IPS DF 6.9 (cell line): ENCODE measurements around the gene CDKL5.

Experiments used
- DNase-seq: peaks from one replicate; pipeline ENCODE4 v3.0.0-alpha.2; 2013; ENCODE audit warnings: low read depth, low spot score
- H3K27ac ChIP-seq: one replicate; pipeline ENCODE4 v1.5.1; 2013; ENCODE audit warnings: low read length, control low read depth
- H3K27me3 ChIP-seq: 2 replicates; pipeline ENCODE4 v1.6.1; 2013; ENCODE audit warnings: mild to moderate bottlenecking, low read length; ENCODE audit not compliant: control insufficient read depth, insufficient read depth
- H3K36me3 ChIP-seq: 2 replicates; pipeline ENCODE4 v1.6.1; 2013; ENCODE audit warnings: low read length; ENCODE audit not compliant: control insufficient read depth, insufficient read depth
- H3K4me1 ChIP-seq: 2 replicates; pipeline ENCODE4 v1.6.1; 2013; ENCODE audit warnings: low read length; ENCODE audit not compliant: control insufficient read depth, insufficient read depth
- H3K4me3 ChIP-seq: 2 replicates; pipeline ENCODE4 v1.5.1; 2013; ENCODE audit warnings: mild to moderate bottlenecking, low read length
- H3K9me3 ChIP-seq: 2 replicates; pipeline ENCODE4 v1.6.1; 2013; ENCODE audit warnings: low read length, inconsistent platforms; ENCODE audit not compliant: control insufficient read depth, insufficient read depth
- WGBS: extraction: QIAGEN DNeasy Blood & Tissue Kit; methylation state at CpG from one replicate; pipeline ENCODE4 v1.1.7; 2013; ENCODE audit warnings: mixed read lengths, missing lambda C conversion rate; ENCODE audit not compliant: insufficient read length, insufficient coverage; 5-methylcytosine and 5-hydroxymethylcytosine counted together

Gene CDKL5

DNA sequence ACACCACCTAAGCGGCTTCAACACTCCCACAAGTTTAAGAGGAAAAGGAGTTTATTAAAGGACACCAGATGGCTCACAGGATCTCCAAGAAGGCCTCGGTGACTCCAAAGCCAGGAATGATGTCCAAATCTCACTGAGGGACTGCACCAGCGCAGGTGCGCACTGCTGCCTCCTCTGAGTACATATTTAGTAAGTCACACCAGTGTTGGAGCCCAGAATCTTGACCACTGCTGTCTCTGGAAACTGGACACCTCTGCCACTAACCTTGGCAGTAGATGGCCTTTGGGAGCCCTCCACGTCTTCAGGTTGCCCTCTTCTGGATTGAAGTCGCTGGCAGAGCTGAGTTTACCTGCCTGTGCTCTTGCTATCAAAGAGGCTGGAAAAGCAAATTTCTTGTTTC lies 256.6 kb downstream of the CDKL5 start:
- DNase-seq, result no peak
- H3K4me3 ChIP-seq, result no peak overlapping the region
- H3K36me3 ChIP-seq, result no peaks in the 10 kb centered on the region
- WGBS, result no CpG with 5 or more reads among the region's 6 CpGs
- H3K9me3 ChIP-seq, result no peaks in the 10 kb centered on the region
- H3K27ac ChIP-seq, result no peak overlapping the region
- no peaks in the 10 kb centered on the region for H3K4me1 ChIP-seq
- H3K27me3 ChIP-seq, result no peaks in the 10 kb centered on the region

DNA sequence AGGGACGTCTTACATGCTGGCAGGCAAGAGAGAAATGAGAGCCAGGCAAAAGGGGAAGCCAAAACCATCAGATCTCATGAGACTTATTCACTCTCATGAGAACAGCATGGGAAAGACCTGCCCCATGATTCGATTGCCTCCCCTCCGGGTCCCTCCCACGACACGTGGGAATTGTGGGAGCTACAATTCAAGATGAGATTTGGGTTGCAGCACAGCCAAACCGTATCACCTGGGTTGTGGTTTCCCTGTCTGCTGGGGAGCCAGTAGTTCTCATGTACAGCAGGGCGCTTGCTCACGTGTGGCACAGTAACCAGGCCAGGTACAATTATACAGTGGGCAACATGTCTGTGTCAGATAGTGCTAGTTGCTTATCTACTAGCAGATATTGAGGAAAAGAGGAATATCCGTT lies 257.6 kb downstream of the CDKL5 start:
- H3K9me3 ChIP-seq, result no peaks in the 10 kb centered on the region
- no peaks in the 10 kb centered on the region for H3K27me3 ChIP-seq
- no peaks in the 10 kb centered on the region for H3K4me1 ChIP-seq
- DNase-seq, result no peak
- H3K36me3 ChIP-seq, result no peaks in the 10 kb centered on the region
- no peak overlapping the region for H3K27ac ChIP-seq
- H3K4me3 ChIP-seq, result no peak overlapping the region
- WGBS, result no CpG with 5 or more reads among the region's 9 CpGs

DNA sequence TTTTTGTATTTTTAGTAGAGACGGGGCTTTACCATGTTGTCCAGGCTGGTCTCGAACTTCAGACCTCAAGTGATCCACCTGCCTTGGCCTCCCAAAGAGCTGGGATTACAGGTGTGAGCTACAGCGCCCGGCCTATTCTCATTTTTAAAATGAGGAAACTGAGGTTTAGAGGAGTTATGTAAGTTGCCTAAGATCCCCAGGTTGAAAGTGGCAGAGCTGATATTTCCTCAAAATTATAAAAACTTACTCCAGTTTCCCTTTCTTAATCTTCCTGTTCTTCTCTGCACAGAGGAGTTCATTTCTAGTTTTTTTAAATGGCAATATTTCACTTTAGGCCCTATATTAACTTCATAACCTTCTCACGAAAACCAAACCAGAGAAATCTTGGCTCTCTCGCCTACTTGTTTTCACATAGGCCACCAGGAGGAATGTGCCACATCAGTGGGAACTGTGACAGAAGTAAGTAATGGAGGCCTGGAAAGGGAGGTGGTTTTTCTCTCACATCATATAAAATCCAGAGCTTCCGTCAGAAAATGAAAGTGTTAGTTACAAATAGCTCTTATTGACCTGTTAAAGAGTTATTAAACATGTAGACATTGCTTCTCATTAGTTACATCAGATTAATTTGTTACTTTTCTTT lies 262.6 kb downstream of the CDKL5 start:
- no peak overlapping the region for H3K27ac ChIP-seq
- H3K36me3 ChIP-seq, result no peaks in the 10 kb centered on the region
- H3K9me3 ChIP-seq, result no peaks in the 10 kb centered on the region
- no peaks in the 10 kb centered on the region for H3K4me1 ChIP-seq
- no peak for DNase-seq
- no peak overlapping the region for H3K4me3 ChIP-seq
- no CpG with 5 or more reads among the region's 7 CpGs for WGBS
- no peaks in the 10 kb centered on the region for H3K27me3 ChIP-seq

DNA sequence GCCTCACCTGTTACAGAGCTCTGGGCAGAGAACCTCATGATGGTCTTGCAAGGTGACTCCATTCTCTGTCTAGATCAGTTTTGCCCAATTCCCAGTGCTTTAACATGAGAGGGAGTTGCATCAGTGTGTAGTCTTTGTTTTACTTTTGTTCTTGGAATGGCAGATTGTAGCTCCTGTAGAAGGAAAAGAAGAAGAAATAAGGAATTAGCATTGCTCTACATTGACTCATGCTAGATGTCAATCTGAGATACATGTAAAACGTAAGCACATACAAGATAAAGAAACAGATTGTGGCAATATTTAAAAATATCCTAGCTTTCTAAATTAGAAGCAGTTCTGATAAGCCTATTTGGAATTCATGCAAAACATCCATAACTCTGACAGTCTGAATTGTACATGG lies 266.0 kb downstream of the CDKL5 start:
- no peak overlapping the region for H3K27ac ChIP-seq
- DNase-seq, result no peak
- no peaks in the 10 kb centered on the region for H3K27me3 ChIP-seq
- no peaks in the 10 kb centered on the region for H3K9me3 ChIP-seq
- no peaks in the 10 kb centered on the region for H3K4me1 ChIP-seq
- no peaks in the 10 kb centered on the region for H3K36me3 ChIP-seq
- WGBS, result no CpG with 5 or more reads among the region's 1 CpG
- no peak overlapping the region for H3K4me3 ChIP-seq

DNA sequence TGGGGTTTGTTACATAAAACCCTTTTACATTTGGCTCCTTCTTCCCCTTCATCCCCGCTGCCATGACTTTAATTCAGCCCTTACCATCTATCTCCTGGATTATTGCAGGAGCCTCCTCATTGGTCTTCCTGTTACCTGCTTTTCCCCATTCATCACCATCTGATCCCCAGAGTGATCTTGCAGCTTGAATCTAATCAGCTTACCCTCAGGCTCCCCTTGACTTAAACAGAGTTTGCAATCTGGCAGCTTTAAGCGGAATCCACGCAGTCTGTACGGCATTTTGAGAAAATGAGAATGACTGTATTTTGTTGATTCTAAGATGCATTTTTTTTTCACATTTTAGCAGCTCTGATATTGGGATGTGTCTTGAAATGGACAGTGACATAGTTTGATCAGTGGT lies 267.1 kb downstream of the CDKL5 start:
- Histone ChIP-seq H3K9me3 (no peaks in the 10 kb centered on the region), H3K36me3 (no peaks in the 10 kb centered on the region), H3K4me1 (no peaks in the 10 kb centered on the region), H3K4me3 (no peak overlapping the region), H3K27me3 (no peaks in the 10 kb centered on the region), H3K27ac (no peak overlapping the region)
- WGBS, result no CpG with 5 or more reads among the region's 4 CpGs
- no peak for DNase-seq

- Histone ChIP-seq H3K27me3 (no peaks in the 10 kb centered on the region), H3K36me3 (no peaks in the 10 kb centered on the region), H3K4me1 (no peaks in the 10 kb centered on the region), H3K27ac (no peak overlapping the region), H3K4me3 (no peak overlapping the region), H3K9me3 (no peaks in the 10 kb centered on the region)
- no CpG with 5 or more reads among the region's 3 CpGs for WGBS
- DNase-seq, result no peak
Observed at GRCh38 chrX:18696653-18697052, 271.2 kb downstream of the CDKL5 start.

GRCh38 chrX:18698737-18699650 lies 273.6 kb downstream of the CDKL5 start:
- Histone ChIP-seq H3K9me3 (no peaks in the 10 kb centered on the region), H3K36me3 (no peaks in the 10 kb centered on the region), H3K27ac (no peak overlapping the region), H3K4me3 (no peak overlapping the region), H3K27me3 (no peaks in the 10 kb centered on the region), H3K4me1 (no peaks in the 10 kb centered on the region)
- DNase-seq, result no peak
- no CpG with 5 or more reads among the region's 12 CpGs for WGBS

- no peak overlapping the region for H3K4me3 ChIP-seq
- H3K36me3 ChIP-seq, result no peaks in the 10 kb centered on the region
- WGBS, result no CpG with 5 or more reads among the region's 5 CpGs
- H3K9me3 ChIP-seq, result no peaks in the 10 kb centered on the region
- no peak overlapping the region for H3K27ac ChIP-seq
- no peaks in the 10 kb centered on the region for H3K27me3 ChIP-seq
- DNase-seq, result no peak
- H3K4me1 ChIP-seq, result no peaks in the 10 kb centered on the region
Observed at GRCh38 chrX:18701621-18702361, 276.4 kb downstream of the CDKL5 start.

DNA sequence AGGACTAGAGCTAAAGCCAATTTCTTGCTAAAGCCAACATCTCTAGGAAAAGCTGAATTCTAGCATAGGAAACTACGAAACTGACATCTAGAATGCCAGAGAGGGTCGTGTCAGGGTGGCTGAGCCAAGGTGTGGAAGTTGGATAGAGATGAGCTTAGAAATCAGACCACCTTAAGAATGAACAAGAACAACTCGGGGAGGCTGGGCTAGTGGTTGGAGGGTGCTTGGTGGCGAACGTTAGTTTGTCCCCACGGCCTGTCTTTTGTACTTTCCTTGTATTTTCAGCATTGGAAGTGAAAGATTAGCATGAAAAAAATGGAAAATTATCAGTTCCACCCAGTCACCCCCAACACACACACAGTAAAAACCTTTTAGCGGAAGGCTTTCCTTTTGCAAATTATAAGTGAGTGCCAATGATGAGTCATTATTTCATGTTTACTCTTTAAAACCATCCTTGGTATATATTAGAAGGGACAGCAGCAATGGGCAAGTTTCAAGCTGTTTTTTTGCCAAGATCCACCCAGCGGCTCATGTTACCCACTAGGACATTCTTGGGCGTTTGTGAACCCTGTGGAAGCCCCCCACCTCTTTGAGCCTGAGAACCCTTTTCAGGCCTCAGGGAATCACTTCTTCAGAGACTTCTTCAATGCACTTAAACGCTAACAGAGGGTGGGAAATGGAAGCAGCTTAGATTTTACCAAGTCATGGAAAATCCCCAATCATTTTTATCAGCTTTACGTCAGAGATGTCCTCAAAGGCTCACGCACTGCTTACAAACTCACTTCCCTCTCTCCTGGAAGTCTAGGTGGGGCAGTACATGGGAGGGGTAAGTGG lies 277.2 kb downstream of the CDKL5 start:
- H3K4me1 ChIP-seq, result no peaks in the 10 kb centered on the region
- H3K27me3 ChIP-seq, result no peaks in the 10 kb centered on the region
- H3K4me3 ChIP-seq, result no peak overlapping the region
- DNase-seq, result no peak
- no CpG with 5 or more reads among the region's 12 CpGs for WGBS
- H3K27ac ChIP-seq, result no peak overlapping the region
- H3K36me3 ChIP-seq, result no peaks in the 10 kb centered on the region
- no peaks in the 10 kb centered on the region for H3K9me3 ChIP-seq
